GM06990 (cell line): ENCODE data around the gene MRPS27.

Experiments used
- DNase-seq: peaks from one replicate; pipeline ENCODE4 v3.0.0-alpha.2; 2011; ENCODE audit not compliant: insufficient read length; ENCODE audit errors: extremely low read depth
- H3K27me3 ChIP-seq: replicated peaks from 2 replicates; pipeline ENCODE4 v1.6.0; 2011; ENCODE audit warnings: low read length; ENCODE audit not compliant: control insufficient read depth, insufficient read depth
- H3K36me3 ChIP-seq: 2 replicates; pipeline ENCODE4 v1.5.1; 2011; ENCODE audit warnings: low read length; ENCODE audit not compliant: control insufficient read depth, insufficient read depth
- H3K4me3 ChIP-seq: replicated peaks from 2 replicates; pipeline ENCODE4 v1.5.1; 2011; ENCODE audit warnings: low read depth, mild to moderate bottlenecking, control low read depth, low read length
- CTCF ChIP-seq: IDR thresholded peaks from 2 replicates; pipeline ENCODE4 v1.5.1; 2011; ENCODE audit warnings: low read length, control low read depth, mild to moderate bottlenecking, inconsistent platforms; ENCODE audit not compliant: insufficient read depth, poor library complexity, severe bottlenecking

Gene MRPS27

GRCh38 chr5:72319976-72320752, at the start of gene MRPS27, which contains the start of gene PTCD2:
TSS of gene MRPS27 (minus strand) at chr5:72320240. CDS start at chr5:72320221, 19 bp downstream.
TSS of gene PTCD2 (plus strand) at chr5:72320373. CDS start at chr5:72320383, 10 bp downstream.
- Histone ChIP-seq H3K36me3 (peaks cover 6% of the 10 kb centered on the region), H3K27me3 (no peaks in the 10 kb centered on the region), H3K4me3 (peak within 1 kb of the TSS; percentile 74)
- DNase-seq: peak; percentile 94
- peak; percentile 40 for TF ChIP-seq CTCF

- Histone ChIP-seq H3K27me3 (no peaks in the 10 kb centered on the region), H3K36me3 (peaks cover 3% of the 10 kb centered on the region; the same call in 1 of the 2 replicates), H3K4me3 (no peak overlapping the region)
- no peak for DNase-seq
- no peak for TF ChIP-seq CTCF
Measured at GRCh38 chr5:72369711-72370110, 49.7 kb upstream of the MRPS27 start.

GRCh38 chr5:72369301-72369700, 49.3 kb upstream of the MRPS27 start:
- no peak overlapping the region for H3K4me3 ChIP-seq
- no peaks in the 10 kb centered on the region for H3K27me3 ChIP-seq
- no peak for TF ChIP-seq CTCF
- no peak for DNase-seq
- H3K36me3 ChIP-seq: peaks cover 3% of the 10 kb centered on the region; the same call in 1 of the 2 replicates

GRCh38 chr5:72368271-72368670, 48.2 kb upstream of the MRPS27 start:
- Histone ChIP-seq H3K27me3 (no peaks in the 10 kb centered on the region), H3K4me3 (no peak overlapping the region), H3K36me3 (peaks cover 4% of the 10 kb centered on the region)
- TF ChIP-seq CTCF: no peak
- no peak for DNase-seq

GRCh38 chr5:72366324-72366976, 46.4 kb upstream of the MRPS27 start:
- peaks cover 8% of the 10 kb centered on the region for H3K36me3 ChIP-seq
- no peaks in the 10 kb centered on the region for H3K27me3 ChIP-seq
- TF ChIP-seq CTCF: peak; percentile 81
- no peak overlapping the region for H3K4me3 ChIP-seq
- no peak for DNase-seq
